ENCODE data around the gene CCNF. TPM values are rescaled to one million over a fixed set of nuclear protein-coding genes. Genes with fewer than 3 reads are reported as not detected.
"Not testable (repeated sequence)": the region's sequence is repeated elsewhere in the genome, so short reads cannot be mapped to it uniquely, and the experiment has no call there.

CCNF gene, protein sequence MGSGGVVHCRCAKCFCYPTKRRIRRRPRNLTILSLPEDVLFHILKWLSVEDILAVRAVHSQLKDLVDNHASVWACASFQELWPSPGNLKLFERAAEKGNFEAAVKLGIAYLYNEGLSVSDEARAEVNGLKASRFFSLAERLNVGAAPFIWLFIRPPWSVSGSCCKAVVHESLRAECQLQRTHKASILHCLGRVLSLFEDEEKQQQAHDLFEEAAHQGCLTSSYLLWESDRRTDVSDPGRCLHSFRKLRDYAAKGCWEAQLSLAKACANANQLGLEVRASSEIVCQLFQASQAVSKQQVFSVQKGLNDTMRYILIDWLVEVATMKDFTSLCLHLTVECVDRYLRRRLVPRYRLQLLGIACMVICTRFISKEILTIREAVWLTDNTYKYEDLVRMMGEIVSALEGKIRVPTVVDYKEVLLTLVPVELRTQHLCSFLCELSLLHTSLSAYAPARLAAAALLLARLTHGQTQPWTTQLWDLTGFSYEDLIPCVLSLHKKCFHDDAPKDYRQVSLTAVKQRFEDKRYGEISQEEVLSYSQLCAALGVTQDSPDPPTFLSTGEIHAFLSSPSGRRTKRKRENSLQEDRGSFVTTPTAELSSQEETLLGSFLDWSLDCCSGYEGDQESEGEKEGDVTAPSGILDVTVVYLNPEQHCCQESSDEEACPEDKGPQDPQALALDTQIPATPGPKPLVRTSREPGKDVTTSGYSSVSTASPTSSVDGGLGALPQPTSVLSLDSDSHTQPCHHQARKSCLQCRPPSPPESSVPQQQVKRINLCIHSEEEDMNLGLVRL
- total RNA-seq: 10 to 100 TPM; 59.6 to 64.5 TPM

DNA sequence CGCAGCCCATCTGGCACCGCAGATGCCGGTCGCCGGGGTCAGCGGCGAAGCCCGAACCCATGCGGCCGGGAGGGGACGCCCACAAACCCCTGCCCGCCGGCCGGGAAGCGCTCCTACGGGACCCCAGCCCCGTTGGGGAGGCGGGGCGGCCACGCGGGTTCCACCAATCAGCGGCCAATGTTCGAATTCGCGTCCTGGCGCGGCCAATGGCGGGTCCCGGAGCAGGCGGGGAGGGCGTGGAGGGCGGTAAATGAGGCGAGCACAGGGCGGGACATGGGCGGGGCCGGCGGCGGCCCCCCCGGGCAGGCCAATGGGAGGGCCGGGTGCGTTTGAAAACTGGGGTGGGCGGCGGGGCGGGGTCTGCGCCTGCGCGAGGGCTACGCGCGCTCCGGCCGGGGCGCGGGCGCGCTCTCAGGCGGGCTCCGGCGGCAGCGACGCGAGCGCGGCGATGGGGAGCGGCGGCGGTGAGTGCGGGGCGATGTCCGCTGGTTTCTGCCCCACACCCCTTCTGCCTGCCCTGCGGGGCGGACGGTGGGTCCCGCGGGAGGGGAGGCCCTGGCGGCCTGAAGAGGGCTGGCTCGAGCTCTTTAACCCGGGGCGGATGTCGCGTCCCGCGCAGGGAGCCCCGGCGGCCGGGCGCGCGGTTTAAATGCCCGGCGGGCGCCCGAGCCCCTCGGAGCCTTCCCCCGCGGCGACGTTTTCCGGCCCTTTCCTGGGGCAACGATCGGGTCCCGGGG lies at the start of gene CCNF:
CCNF (plus strand) TSS at position 414 of the 737 bp plus-strand sequence; CDS start at position 449, 35 bp downstream.
- Mint-ChIP-seq H3K9me3 (no peaks in the 10 kb centered on the region), H3K27ac (peak within 1 kb of the TSS; percentile 78), H3K4me1 (peaks cover 12% of the 10 kb centered on the region), H3K36me3 (ENCODE audit: low read depth) (peaks cover 36% of the 10 kb centered on the region), H3K27me3 (no peaks in the 10 kb centered on the region), H3K4me3 (peak within 1 kb of the TSS; percentile 91)
- ATAC-seq (replicated peaks): peak; percentile 97

DNA sequence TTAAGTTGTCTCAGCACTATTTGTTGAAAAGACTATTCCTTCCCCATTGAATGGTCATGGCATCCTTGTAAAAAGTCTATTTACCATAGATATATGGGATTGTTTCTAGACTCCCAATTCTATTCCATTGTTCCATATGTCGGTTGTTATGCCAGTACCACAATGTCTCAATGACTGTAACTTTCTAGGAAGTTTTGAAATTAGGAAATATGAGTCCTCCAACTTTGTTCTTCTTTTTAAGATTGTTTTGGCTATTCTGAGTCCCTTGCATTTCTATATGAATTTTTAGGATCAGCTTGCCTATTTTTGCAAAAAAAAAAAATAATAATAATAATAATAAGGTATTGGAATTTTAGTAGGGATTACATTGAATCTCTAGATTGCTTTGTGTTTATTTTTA lies 45.7 kb upstream of the CCNF start:
- H3K36me3 Mint-ChIP-seq (ENCODE audit: low read depth): no peaks in the 10 kb centered on the region
- no peaks in the 10 kb centered on the region for H3K4me1 Mint-ChIP-seq
- no peaks in the 10 kb centered on the region for H3K9me3 Mint-ChIP-seq
- no peak overlapping the region for H3K27ac Mint-ChIP-seq
- H3K27me3 Mint-ChIP-seq: peaks cover 3% of the 10 kb centered on the region
- no peak for ATAC-seq (replicated peaks)
- no peak overlapping the region for H3K4me3 Mint-ChIP-seq

DNA sequence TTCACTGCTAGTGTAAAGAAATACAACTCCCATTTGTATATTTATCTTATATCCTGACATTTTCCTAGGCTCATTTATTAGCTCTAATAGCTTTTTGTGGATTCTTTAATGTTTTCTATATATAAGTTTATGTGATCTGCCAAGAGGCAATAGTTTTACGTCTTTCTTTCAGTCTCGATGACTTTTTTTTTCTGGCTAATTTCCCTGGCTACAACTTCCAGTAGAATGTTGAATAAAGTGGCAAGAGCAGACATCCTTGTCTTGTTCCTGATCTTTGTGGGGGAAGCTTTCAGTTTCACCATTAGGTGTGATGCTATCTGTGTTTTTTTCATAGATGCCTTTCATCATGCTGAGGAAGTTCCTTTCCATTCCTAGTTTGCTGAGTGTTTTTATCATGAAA lies 44.8 kb upstream of the CCNF start:
- Mint-ChIP-seq H3K9me3 (no peaks in the 10 kb centered on the region), H3K27ac (no peak overlapping the region), H3K27me3 (peaks cover 3% of the 10 kb centered on the region), H3K4me1 (no peaks in the 10 kb centered on the region), H3K36me3 (ENCODE audit: low read depth) (no peaks in the 10 kb centered on the region), H3K4me3 (no peak overlapping the region)
- no peak for ATAC-seq (replicated peaks)

DNA sequence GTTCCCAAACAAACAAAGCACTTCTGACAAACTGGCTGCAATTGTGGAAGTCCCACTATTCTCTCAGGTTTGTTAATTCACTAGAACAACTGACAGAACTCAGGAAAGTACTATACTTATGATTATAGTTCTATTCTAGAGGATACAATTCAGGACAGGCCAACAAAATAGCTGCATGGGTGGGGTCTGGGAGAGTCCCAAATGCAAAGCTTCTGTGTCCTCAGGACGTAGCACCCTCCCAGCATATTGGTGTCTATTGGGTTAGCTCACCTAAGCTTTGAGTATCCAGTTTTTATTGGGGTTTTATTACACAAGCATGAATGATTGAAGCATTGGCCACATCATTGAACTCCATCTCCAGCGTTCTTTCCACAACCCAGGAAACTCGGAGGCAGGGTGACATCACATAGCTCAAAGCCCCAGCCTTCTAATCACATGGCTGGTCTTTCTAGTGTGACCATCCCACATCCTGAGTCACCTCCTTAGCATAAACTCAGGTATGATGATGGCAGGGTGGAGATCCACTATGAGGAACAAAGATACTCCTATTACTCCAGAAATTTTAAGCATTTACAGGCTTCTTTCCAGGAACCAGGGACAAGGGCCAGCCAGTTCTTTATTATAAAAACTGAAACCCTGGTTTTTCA lies 43.9 kb upstream of the CCNF start:
- H3K36me3 Mint-ChIP-seq (ENCODE audit: low read depth): no peaks in the 10 kb centered on the region
- no peak overlapping the region for H3K4me3 Mint-ChIP-seq
- no peak overlapping the region for H3K27ac Mint-ChIP-seq
- ATAC-seq (replicated peaks): no peak
- no peaks in the 10 kb centered on the region for H3K9me3 Mint-ChIP-seq
- H3K27me3 Mint-ChIP-seq: peaks cover 3% of the 10 kb centered on the region
- no peaks in the 10 kb centered on the region for H3K4me1 Mint-ChIP-seq

DNA sequence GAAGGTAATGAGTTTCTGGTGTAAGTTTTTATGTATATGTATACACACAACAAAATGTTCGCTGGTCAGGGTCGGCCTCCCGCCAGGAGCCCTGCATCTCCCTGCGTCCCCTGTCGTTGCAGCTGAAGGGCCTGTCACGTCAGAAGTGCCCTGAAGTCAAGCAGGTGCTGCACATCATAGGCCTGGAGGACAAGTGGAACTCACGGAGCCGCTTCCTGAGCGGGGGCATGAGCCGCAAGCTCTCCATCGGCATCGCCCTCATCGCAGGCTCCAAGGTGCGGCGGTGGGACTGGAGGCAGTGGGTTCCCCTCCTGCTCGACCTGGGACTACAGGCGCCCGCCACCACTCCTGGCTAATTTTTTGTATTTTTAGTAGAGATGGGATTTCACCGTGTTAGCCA lies 43.3 kb upstream of the CCNF start:
- H3K4me3 Mint-ChIP-seq; H3K9me3 Mint-ChIP-seq; H3K27ac Mint-ChIP-seq; H3K27me3 Mint-ChIP-seq; ATAC-seq (replicated peaks); H3K4me1 Mint-ChIP-seq; H3K36me3 Mint-ChIP-seq (ENCODE audit: low read depth): not testable (repeated sequence)

DNA sequence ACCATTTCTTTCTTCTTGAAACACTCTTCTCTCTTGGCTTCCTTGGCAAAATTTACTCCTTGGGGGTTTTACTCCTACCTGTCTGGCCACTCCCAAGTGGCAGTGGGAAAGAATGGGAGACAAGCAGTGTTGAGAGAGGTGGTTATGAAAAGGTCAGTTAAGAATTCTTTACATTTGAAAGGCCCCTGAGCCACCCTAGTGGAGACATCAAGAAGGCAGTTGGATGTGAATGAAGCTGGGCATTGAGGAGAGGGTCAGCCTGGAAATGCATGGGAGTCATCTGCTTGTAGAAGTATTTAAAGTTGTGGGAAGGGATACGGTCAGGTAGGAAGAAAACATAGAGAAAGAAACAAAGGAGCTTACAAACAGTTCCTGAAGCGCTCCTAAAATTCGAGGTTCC lies 42.3 kb upstream of the CCNF start:
- ATAC-seq (replicated peaks): no peak
- H3K4me1 Mint-ChIP-seq: no peaks in the 10 kb centered on the region
- H3K9me3 Mint-ChIP-seq: no peaks in the 10 kb centered on the region
- H3K27me3 Mint-ChIP-seq: peaks cover 3% of the 10 kb centered on the region
- H3K27ac Mint-ChIP-seq: no peak overlapping the region
- no peaks in the 10 kb centered on the region for H3K36me3 Mint-ChIP-seq (ENCODE audit: low read depth)
- H3K4me3 Mint-ChIP-seq: no peak overlapping the region

DNA sequence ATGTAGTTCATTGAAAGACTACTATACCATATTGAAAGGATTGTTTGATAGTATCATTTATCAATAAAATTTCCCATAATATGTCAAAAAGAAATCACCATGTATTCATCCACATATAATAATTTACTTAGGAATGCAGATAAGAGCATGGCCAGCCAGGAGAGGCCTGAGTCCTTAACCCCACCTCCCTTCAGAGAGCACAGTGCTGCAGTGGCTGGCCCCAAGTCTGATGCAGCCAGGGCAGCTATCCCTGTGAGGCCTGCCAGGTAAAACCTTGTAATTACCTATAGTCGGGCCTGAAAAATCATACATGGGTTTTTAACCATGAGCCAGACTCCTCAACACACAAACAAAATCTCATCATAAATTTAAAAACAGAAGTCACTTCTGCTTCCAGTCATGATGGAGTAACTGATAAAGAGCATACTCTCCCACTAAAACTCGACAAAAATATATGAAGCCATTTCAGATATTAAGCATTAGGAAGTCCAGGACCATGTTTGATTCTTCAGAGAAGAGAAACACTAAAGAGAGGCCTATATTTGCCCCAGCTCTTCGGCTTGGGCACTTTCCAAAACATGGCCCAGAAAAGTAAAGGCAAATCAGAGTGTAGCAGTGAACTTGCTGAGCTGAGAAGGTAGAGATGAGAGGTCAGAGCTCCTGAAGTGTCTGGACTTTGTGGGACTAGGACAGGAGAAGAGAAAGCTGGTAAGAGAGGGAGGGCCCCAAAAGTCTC lies 40.9 kb upstream of the CCNF start:
- H3K27ac Mint-ChIP-seq: no peak overlapping the region
- no peaks in the 10 kb centered on the region for H3K27me3 Mint-ChIP-seq
- peak; percentile 12 for ATAC-seq (replicated peaks)
- no peaks in the 10 kb centered on the region for H3K4me1 Mint-ChIP-seq
- H3K4me3 Mint-ChIP-seq: no peak overlapping the region
- H3K9me3 Mint-ChIP-seq: no peaks in the 10 kb centered on the region
- H3K36me3 Mint-ChIP-seq (ENCODE audit: low read depth): no peaks in the 10 kb centered on the region

DNA sequence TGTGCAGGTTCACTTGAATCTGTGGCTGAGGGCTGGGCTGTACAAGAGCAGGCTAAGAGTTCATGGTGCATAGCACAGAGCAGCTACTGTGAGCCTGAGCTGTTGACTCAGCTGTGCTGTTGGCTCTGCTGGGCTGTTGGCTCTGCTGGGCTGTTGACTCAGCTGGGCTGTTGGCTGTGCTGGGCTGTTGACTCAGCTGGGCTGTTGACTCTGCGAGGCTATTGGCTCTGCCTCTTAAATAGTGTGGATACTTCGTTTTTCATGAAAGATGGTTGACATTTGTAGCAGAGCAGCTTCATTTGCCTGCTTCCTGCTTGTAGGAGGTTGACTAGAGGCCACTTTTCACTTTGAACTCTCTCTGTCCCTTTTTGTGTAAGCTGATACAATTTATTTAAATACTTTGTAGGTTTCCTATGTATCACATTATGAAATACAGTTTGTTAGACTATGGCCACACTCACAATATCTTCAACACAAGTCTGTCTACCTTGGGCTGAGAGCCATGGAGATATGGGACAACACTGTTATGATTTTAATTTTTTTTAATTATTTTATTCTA lies 40.3 kb upstream of the CCNF start:
- ATAC-seq (replicated peaks): peak; percentile 86
- no peaks in the 10 kb centered on the region for H3K4me1 Mint-ChIP-seq
- H3K9me3 Mint-ChIP-seq: no peaks in the 10 kb centered on the region
- H3K27me3 Mint-ChIP-seq: no peaks in the 10 kb centered on the region
- H3K36me3 Mint-ChIP-seq (ENCODE audit: low read depth): no peaks in the 10 kb centered on the region
- no peak overlapping the region for H3K4me3 Mint-ChIP-seq
- no peak overlapping the region for H3K27ac Mint-ChIP-seq

DNA sequence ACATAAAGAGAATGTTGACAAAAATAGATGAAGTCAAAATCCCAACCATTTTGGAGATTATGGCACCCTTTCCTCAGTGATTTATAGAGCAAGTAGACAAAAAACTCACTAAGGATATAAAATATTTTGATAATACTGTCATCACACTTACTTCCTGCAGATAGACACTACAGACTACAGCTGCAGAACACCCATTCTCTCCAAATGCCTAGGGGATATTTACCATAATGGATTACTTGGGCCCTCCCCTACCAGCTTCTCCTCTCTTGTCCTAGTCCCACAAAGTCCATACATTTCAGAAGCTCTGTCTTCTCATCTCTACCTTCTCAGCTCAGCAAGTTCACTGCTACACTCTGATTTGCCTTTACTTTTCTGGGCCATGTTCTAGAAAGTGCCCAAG lies 37.2 kb upstream of the CCNF start:
- ATAC-seq (replicated peaks): no peak
- Mint-ChIP-seq H3K27me3 (no peaks in the 10 kb centered on the region), H3K4me3 (no peak overlapping the region)

DNA sequence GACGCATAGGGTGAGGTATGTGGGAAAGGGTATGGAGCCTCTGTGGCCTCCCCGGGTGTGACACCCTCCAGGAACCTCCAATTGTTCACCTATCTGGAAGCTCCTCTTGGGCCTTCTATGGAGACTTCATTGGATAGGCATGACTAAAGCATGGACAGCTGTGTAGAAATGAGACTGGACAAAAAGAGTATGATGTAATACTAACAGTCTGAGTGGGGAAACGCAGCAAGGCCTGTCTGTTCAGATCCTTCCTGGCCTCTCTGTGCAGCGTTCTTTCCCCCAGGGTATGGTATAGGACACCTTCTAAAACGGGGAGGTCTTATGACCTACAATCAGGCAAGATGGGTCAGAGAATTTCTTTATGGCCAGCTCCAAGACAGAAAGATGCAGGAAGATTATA lies 30.7 kb upstream of the CCNF start:
- H3K27ac Mint-ChIP-seq: no peak overlapping the region
- H3K36me3 Mint-ChIP-seq (ENCODE audit: low read depth): no peaks in the 10 kb centered on the region
- no peaks in the 10 kb centered on the region for H3K27me3 Mint-ChIP-seq
- ATAC-seq (replicated peaks): no peak
- H3K4me3 Mint-ChIP-seq: no peak overlapping the region
- H3K9me3 Mint-ChIP-seq: no peaks in the 10 kb centered on the region
- no peaks in the 10 kb centered on the region for H3K4me1 Mint-ChIP-seq

More for the DNA sequence above, 37.2 kb upstream of the CCNF start:
- Mint-ChIP-seq H3K36me3 (ENCODE audit: low read depth) (no peaks in the 10 kb centered on the region), H3K9me3 (no peaks in the 10 kb centered on the region), H3K4me1 (no peaks in the 10 kb centered on the region), H3K27ac (no peak overlapping the region)

DNA sequence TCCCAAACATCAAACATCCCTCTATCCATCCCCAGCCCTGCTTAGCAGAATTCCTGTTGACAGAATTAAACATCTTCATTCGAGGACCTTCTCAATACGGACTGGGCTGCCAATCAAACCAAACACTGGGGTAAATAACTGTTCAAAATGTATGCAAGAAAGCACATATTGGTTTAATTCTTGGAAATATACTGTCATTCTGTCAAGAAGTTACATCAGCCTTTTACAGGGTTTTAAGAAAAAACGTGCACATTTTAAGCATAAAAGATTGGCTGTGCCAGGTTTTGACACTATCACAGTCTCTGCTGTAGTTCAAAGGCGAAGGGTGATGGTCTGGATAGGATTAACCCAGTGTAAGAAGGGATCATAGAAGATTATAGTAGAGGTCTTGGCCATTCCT lies 25.1 kb upstream of the CCNF start:
- H3K27ac Mint-ChIP-seq: no peak overlapping the region
- no peaks in the 10 kb centered on the region for H3K9me3 Mint-ChIP-seq
- no peaks in the 10 kb centered on the region for H3K27me3 Mint-ChIP-seq
- H3K36me3 Mint-ChIP-seq (ENCODE audit: low read depth): no peaks in the 10 kb centered on the region
- no peak for ATAC-seq (replicated peaks)
- no peak overlapping the region for H3K4me3 Mint-ChIP-seq
- H3K4me1 Mint-ChIP-seq: no peaks in the 10 kb centered on the region

DNA sequence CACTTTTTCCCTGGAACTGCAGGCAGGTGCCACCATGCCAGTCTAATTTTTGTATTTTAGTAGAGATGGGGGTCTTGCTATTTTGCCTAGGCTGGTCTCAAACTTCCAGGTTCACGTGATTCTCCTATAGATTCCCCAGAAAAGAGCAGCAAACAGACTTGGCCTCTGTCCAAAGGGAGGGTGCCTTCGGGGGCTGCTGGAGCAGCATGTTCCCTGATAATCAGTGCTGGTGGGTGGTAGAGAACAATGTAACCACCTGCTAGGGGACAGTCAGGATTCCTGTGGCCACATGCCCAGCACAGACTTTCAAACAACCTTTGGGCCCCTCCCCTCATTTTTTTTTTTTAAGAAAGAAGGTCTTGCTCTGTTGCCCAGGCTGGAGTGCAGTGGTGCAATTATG lies 14.2 kb upstream of the CCNF start:
- Mint-ChIP-seq H3K9me3 (no peaks in the 10 kb centered on the region), H3K4me3 (no peak overlapping the region), H3K4me1 (no peaks in the 10 kb centered on the region), H3K27me3 (peaks cover 4% of the 10 kb centered on the region), H3K27ac (no peak overlapping the region), H3K36me3 (ENCODE audit: low read depth) (no peaks in the 10 kb centered on the region)
- no peak for ATAC-seq (replicated peaks)

DNA sequence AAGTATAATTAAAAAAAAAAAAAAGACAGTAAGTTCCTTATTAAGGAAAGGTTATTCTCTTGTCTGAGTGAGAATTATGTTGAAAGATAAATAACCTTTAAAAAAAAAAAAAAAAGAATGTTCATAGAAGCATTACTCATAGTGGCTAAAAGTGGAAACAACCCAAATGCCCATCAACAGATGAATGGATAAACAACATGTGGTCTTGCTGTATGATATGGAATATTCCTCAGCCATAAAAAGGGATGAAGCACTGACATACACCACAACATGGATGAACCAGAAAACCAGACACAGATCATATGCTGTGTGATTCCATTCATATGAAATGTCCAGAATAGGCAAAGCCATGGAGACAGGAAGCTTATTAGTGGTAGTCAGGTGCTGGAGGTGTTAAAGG lies 9.2 kb upstream of the CCNF start:
- ATAC-seq (replicated peaks): no peak
- H3K36me3 Mint-ChIP-seq (ENCODE audit: low read depth): no peaks in the 10 kb centered on the region
- no peaks in the 10 kb centered on the region for H3K4me1 Mint-ChIP-seq
- H3K9me3 Mint-ChIP-seq: no peaks in the 10 kb centered on the region
- H3K4me3 Mint-ChIP-seq: no peak overlapping the region
- H3K27me3 Mint-ChIP-seq: no peaks in the 10 kb centered on the region
- no peak overlapping the region for H3K27ac Mint-ChIP-seq

Measured in activated T-helper 17 cell treated with anti-CD3 and anti-CD28 coated beads, Interleukin-2, amount 50 U/mL, for 72 hours (primary cell).